ENCODE results near the gene SMC4.
"Not testable (repeated sequence)": the region's sequence is repeated elsewhere in the genome, so short reads cannot be mapped to it uniquely, and the experiment has no call there.

SMC4 gene

GRCh38 chr3:160399125-160400029 lies at the start of gene SMC4, which contains the start of gene IFT80:
Gene SMC4, plus strand, starts transcription at chr3:160399650. Its CDS starts 1,177 bp downstream, at chr3:160400827.
Gene IFT80, minus strand, starts transcription at chr3:160399225. Its CDS starts 14,625 bp downstream, at chr3:160384600.
- peak; percentile 94 for DNase-seq (ENCODE audit: low spot score)

GRCh38 chr3:160355826-160356225 lies 43.6 kb upstream of the SMC4 start:
- DNase-seq (ENCODE audit: low spot score): no peak

- DNase-seq (ENCODE audit: low spot score): not testable (repeated sequence)
Measured at GRCh38 chr3:160362896-160363295, 36.6 kb upstream of the SMC4 start.

- no peak for DNase-seq (ENCODE audit: low spot score)
Measured at GRCh38 chr3:160365869-160366522, 33.5 kb upstream of the SMC4 start.

GRCh38 chr3:160368804-160369203 lies 30.6 kb upstream of the SMC4 start:
- no peak for DNase-seq (ENCODE audit: low spot score)

- DNase-seq (ENCODE audit: low spot score): no peak
Measured at GRCh38 chr3:160369784-160370183, 29.7 kb upstream of the SMC4 start.

- peak; percentile 67 for DNase-seq (ENCODE audit: low spot score)
Measured at GRCh38 chr3:160370987-160371857, 28.2 kb upstream of the SMC4 start.

GRCh38 chr3:160372780-160373179 lies 26.7 kb upstream of the SMC4 start:
- no peak for DNase-seq (ENCODE audit: low spot score)

- no peak for DNase-seq (ENCODE audit: low spot score)
Measured at GRCh38 chr3:160373655-160374054, 25.8 kb upstream of the SMC4 start.

- DNase-seq (ENCODE audit: low spot score): no peak
Measured at GRCh38 chr3:160374472-160374871, 25.0 kb upstream of the SMC4 start.

- DNase-seq (ENCODE audit: low spot score): no peak
Measured at GRCh38 chr3:160374925-160375324, 24.5 kb upstream of the SMC4 start.

- no peak for DNase-seq (ENCODE audit: low spot score)
Measured at GRCh38 chr3:160376681-160377080, 22.8 kb upstream of the SMC4 start.

GRCh38 chr3:160378331-160379109 lies 20.9 kb upstream of the SMC4 start:
- DNase-seq (ENCODE audit: low spot score): no peak

- DNase-seq (ENCODE audit: low spot score): no peak
Measured at GRCh38 chr3:160379628-160380214, 19.7 kb upstream of the SMC4 start.

- DNase-seq (ENCODE audit: low spot score): no peak
Measured at GRCh38 chr3:160381470-160381869, 18.0 kb upstream of the SMC4 start.

- DNase-seq (ENCODE audit: low spot score): no peak
Measured at GRCh38 chr3:160384639-160385318, 14.7 kb upstream of the SMC4 start.

GRCh38 chr3:160390565-160391138 lies 8.8 kb upstream of the SMC4 start:
- DNase-seq (ENCODE audit: low spot score): no peak

GRCh38 chr3:160392798-160393197 lies 6.7 kb upstream of the SMC4 start:
- DNase-seq (ENCODE audit: low spot score): no peak

GRCh38 chr3:160393346-160394008 lies 6.0 kb upstream of the SMC4 start:
- no peak for DNase-seq (ENCODE audit: low spot score)

- no peak for DNase-seq (ENCODE audit: low spot score)
Measured at GRCh38 chr3:160394009-160394392, 5.4 kb upstream of the SMC4 start.

Measured in D341Med (cell line).